WTC11 (cell line): ENCODE results near the gene PTPN2. TPM values are rescaled to one million over a fixed set of nuclear protein-coding genes. Genes with fewer than 3 reads are reported as not detected.

Experiments
- ATAC-seq: fragments of 200-7000 bp; cut with Tn5 transposase; 2 replicates; pipeline ENCODE4 v1.10.0; 2021; ENCODE audit warnings: mild to moderate bottlenecking, moderate library complexity
- Bru-seq: library from RNA; stranded (reverse); fragments of 400-500 nt; gene quantifications from one replicate; lab custom pipeline; 2021; lab: Mats Ljungman, UMichigan
- CTCF ChIA-PET: fragments of 300-600 bp; sonication (Branson Sonifier 250); formaldehyde crosslinking; loops from one replicate; lab custom pipeline; 2021; ENCODE audit warnings: antibody characterized with exemption; lab: Charles Lee
- POLR2A ChIA-PET: fragments of 350-600 bp; sonication (Branson Sonifier 250); formaldehyde crosslinking; loops from one replicate; lab custom pipeline; 2021; ENCODE audit warnings: antibody characterized with exemption; lab: Charles Lee
- DNase-seq: peaks from one replicate; pipeline ENCODE4 v3.0.0; 2021; ENCODE audit warnings: low spot score
- H3K27ac Mint-ChIP-seq: 2 replicates; pipeline ENCODE4 v1.8.0; 2021; ENCODE audit warnings: mixed read lengths
- H3K27me3 Mint-ChIP-seq: 2 replicates; pipeline ENCODE4 v1.8.0; 2021; ENCODE audit warnings: low read depth, mild to moderate bottlenecking, moderate library complexity, mixed read lengths
- H3K36me3 Mint-ChIP-seq: 2 replicates; pipeline ENCODE4 v1.8.0; 2021; ENCODE audit warnings: mixed read lengths
- H3K4me1 Mint-ChIP-seq: 2 replicates; pipeline ENCODE4 v1.8.0; 2022; ENCODE audit warnings: mixed read lengths
- H3K4me3 Mint-ChIP-seq: 2 replicates; pipeline ENCODE4 v1.8.0; 2021; ENCODE audit warnings: mild to moderate bottlenecking, moderate library complexity, mixed read lengths
- H3K9me3 Mint-ChIP-seq: 2 replicates; pipeline ENCODE4 v1.8.0; 2021; ENCODE audit warnings: mixed read lengths
- ESRRA ChIP-seq: sonication (generic); formaldehyde crosslinking; IDR thresholded peaks from 2 replicates; pipeline ENCODE4 v1.8.1; 2022; ENCODE audit warnings: mild to moderate bottlenecking, missing genetic modification reagents, borderline replicate concordance
- GABPB1 ChIP-seq: sonication (generic); formaldehyde crosslinking; IDR thresholded peaks from 2 replicates; pipeline ENCODE4 v1.8.1; 2023; ENCODE audit warnings: mild to moderate bottlenecking, missing genetic modification reagents
- HMGA2 ChIP-seq: fragments of 250-450 bp; sonication (Bioruptor Pico); IDR thresholded peaks from 2 replicates; pipeline ENCODE4 v1.4.0; 2021; ENCODE audit warnings: mild to moderate bottlenecking, moderate library complexity
- JAZF1 ChIP-seq: fragments of 250-450 bp; sonication (Bioruptor Pico); IDR thresholded peaks from 2 replicates; pipeline ENCODE4 v1.9.0; 2021; ENCODE audit warnings: moderate library complexity, mild to moderate bottlenecking, inconsistent platforms
- JUN ChIP-seq: sonication (generic); formaldehyde crosslinking; IDR thresholded peaks from 2 replicates; pipeline ENCODE4 v1.8.0; 2023; ENCODE audit warnings: mild to moderate bottlenecking, missing genetic modification reagents
- RELA ChIP-seq: sonication (generic); formaldehyde crosslinking; IDR thresholded peaks from 2 replicates; pipeline ENCODE4 v1.8.1; 2022; ENCODE audit warnings: missing genetic modification reagents, mild to moderate bottlenecking, borderline replicate concordance
- SMAD4 ChIP-seq: sonication (generic); formaldehyde crosslinking; IDR thresholded peaks from 2 replicates; pipeline ENCODE4 v1.8.0; 2022; ENCODE audit warnings: mild to moderate bottlenecking, missing genetic modification reagents
- SP1 ChIP-seq: sonication (generic); formaldehyde crosslinking; conservative IDR thresholded peaks from 2 replicates; pipeline ENCODE4 v1.8.1; 2022; ENCODE audit warnings: missing genetic modification reagents
- TEAD4 ChIP-seq: sonication (generic); formaldehyde crosslinking; IDR thresholded peaks from 2 replicates; pipeline ENCODE4 v1.8.0; 2022; ENCODE audit warnings: mild to moderate bottlenecking, missing genetic modification reagents
- ZNF138 ChIP-seq: sonication (generic); formaldehyde crosslinking; conservative IDR thresholded peaks from 2 replicates; pipeline ENCODE4 v1.8.1; 2022; ENCODE audit warnings: mild to moderate bottlenecking, moderate library complexity, missing genetic modification reagents
- ZNF232 ChIP-seq: sonication (generic); formaldehyde crosslinking; IDR thresholded peaks from 2 replicates; pipeline ENCODE4 v1.8.0; 2022; ENCODE audit warnings: mild to moderate bottlenecking, missing genetic modification reagents
- ZNF423 ChIP-seq: fragments of 250-450 bp; sonication (Bioruptor Pico); IDR thresholded peaks from 2 replicates; pipeline ENCODE4 v2.1.2; 2022; ENCODE audit warnings: mild to moderate bottlenecking, moderate library complexity
- long read RNA-seq, 3 experiments: library from RNA in 1 of 3; library from capped mRNA in 1 of 3; library from polyadenylated mRNA in 1 of 3; unstranded in 2 of 3; stranded (forward) in 1 of 3; transcript quantifications; one replicate each; pipeline ENCODE4 v2.0.0, GENCODE V29; 2021
- total RNA-seq: library from RNA; stranded (reverse); gene quantifications from 3 replicates; pipeline ENCODE4 v1.2.3, GENCODE V29; 2021
- TF ChIP-seq, protein P1 (sequence below): sonication (generic); formaldehyde crosslinking; IDR thresholded peaks from 2 replicates; pipeline ENCODE4 v1.8.1; 2023; ENCODE audit warnings: mild to moderate bottlenecking, missing genetic modification reagents
- TF ChIP-seq, protein P2 (sequence below): sonication (generic); formaldehyde crosslinking; IDR thresholded peaks from 2 replicates; pipeline ENCODE4 v1.8.1; 2022; ENCODE audit warnings: mild to moderate bottlenecking, moderate library complexity, missing genetic modification reagents
- TF ChIP-seq, protein P3 (sequence below): fragments of 250-450 bp; sonication (Bioruptor Pico); conservative IDR thresholded peaks from 2 replicates; pipeline ENCODE4 v1.9.0; 2021; ENCODE audit warnings: mild to moderate bottlenecking
- TF ChIP-seq, protein P4 (sequence below): fragments of 250-450 bp; sonication (Bioruptor Pico); IDR thresholded peaks from 2 replicates; pipeline ENCODE4 v1.9.0; 2021; ENCODE audit warnings: mild to moderate bottlenecking
- TF ChIP-seq, protein P5 (sequence below): fragments of 250-450 bp; sonication (Bioruptor Pico); IDR thresholded peaks from 2 replicates; pipeline ENCODE4 v1.9.0; 2021; ENCODE audit warnings: moderate library complexity, mild to moderate bottlenecking, inconsistent platforms, borderline replicate concordance
- TF ChIP-seq, protein P6 (sequence below): sonication (generic); formaldehyde crosslinking; IDR thresholded peaks from 2 replicates; pipeline ENCODE4 v1.8.1; 2022; ENCODE audit warnings: missing genetic modification reagents, borderline replicate concordance
- TF ChIP-seq, protein P7 (sequence below): fragments of 200-600 bp; IDR thresholded peaks from 2 replicates; pipeline ENCODE4 v1.8.0; 2022; ENCODE audit warnings: antibody characterized with exemption

Gene PTPN2
- total RNA-seq: 37.7 to 45.3 TPM (median 43.3 TPM) in 3 replicates
- percentile 78 among the genes with signal in this experiment for Bru-seq, nascent RNA
- long read RNA-seq, experiment 1, transcript PTPN2-209 (1 exons, 2,264 nt): minor isoform, 7 of 149 reads
- long read RNA-seq, experiment 1, transcript PTPN2-201 (9 exons, 3,467 nt): minor isoform, 35 of 149 reads
- long read RNA-seq, experiment 1, transcript PTPN2-202 (10 exons, 1,706 nt): major isoform, 78 of 149 reads
- long read RNA-seq, experiment 1, partial matches to known transcripts: 8 of 149 reads
- long read RNA-seq, experiment 1, other reads (novel, unspliced or antisense): 19 of 149 reads
- long read RNA-seq, experiment 2, transcript PTPN2-209 (1 exons, 2,264 nt): major isoform, 6 of 53 reads
- long read RNA-seq, experiment 2, partial matches to known transcripts: 17 of 53 reads
- long read RNA-seq, experiment 2, other reads (novel, unspliced or antisense): 30 of 53 reads
- long read RNA-seq, experiment 3, transcript PTPN2-201 (9 exons, 3,467 nt): minor isoform, 21 of 80 reads
- long read RNA-seq, experiment 3, transcript PTPN2-202 (10 exons, 1,706 nt): major isoform, 47 of 80 reads
- long read RNA-seq, experiment 3, partial matches to known transcripts: 2 of 80 reads
- long read RNA-seq, experiment 3, other reads (novel, unspliced or antisense): 10 of 80 reads

DNA sequence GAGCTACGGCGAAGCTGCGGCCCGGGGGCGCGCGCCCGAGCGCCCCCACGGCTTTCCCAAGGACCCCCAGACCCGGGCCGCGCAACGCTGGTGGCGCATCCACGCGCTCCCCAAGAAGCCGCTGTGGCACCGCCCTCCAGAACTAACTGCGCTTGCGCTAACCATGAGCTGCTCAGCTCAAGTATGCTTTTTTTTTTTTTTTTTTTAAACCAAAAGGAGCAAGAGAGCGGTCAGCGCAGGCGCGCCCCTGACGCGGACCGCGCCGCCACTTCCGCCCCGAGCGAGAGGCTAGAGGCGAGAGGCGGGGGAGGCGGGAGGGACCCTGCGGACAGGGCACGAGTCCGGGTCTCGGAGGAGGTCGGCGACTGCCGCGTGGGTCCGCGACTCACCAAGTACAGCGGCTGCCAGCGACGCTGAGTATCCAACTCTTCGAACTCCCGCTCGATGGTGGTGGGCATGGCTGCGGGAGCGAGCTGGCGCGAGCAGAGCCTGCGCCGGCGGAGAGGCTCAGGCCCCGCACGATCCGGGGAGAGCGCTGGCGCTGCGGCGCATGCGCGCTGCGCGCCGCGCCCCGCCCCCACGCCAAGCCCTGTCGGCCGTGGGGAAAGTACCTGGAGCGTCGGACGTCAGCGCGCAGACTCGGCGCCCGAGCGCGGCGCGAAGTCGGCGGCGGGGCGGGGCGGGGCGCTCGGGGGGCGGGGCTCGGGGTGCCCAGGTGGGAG, at the start of gene PTPN2:
Gene PTPN2, minus strand, starts transcription at position 554 of the 722 bp plus-strand sequence. Its CDS starts 96 bp downstream, at position 458.
- H3K27me3 Mint-ChIP-seq: peaks cover 2% of the 10 kb centered on the region; the same call in 1 of the 2 replicates
- peaks cover 7% of the 10 kb centered on the region; the same call in 1 of the 2 replicates for H3K9me3 Mint-ChIP-seq
- POLR2A ChIA-PET: interaction anchor here (0.6 to 1.7 kb wide), 16 partner anchors 17 to 444 kb away, joined by 3 to 20 read pairs (median 4); partner anchors contain the start of genes CEP76 and SEH1L
- H3K36me3 Mint-ChIP-seq: no peaks in the 10 kb centered on the region
- DNase-seq: peak; percentile 80
- H3K4me3 Mint-ChIP-seq: peak within 1 kb of the TSS; percentile 86
- peak; percentile 83 for ATAC-seq
- peaks cover 63% of the 10 kb centered on the region for H3K4me1 Mint-ChIP-seq
- peak within 1 kb of the TSS; percentile 83 for H3K27ac Mint-ChIP-seq
- CTCF ChIA-PET: interaction anchor here (0.6 to 3.3 kb wide), 12 partner anchors 22 to 556 kb away, joined by 3 to 30 read pairs (median 4); partner anchors contain the start of gene AFG3L2
- TF ChIP-seq, protein P1, sequence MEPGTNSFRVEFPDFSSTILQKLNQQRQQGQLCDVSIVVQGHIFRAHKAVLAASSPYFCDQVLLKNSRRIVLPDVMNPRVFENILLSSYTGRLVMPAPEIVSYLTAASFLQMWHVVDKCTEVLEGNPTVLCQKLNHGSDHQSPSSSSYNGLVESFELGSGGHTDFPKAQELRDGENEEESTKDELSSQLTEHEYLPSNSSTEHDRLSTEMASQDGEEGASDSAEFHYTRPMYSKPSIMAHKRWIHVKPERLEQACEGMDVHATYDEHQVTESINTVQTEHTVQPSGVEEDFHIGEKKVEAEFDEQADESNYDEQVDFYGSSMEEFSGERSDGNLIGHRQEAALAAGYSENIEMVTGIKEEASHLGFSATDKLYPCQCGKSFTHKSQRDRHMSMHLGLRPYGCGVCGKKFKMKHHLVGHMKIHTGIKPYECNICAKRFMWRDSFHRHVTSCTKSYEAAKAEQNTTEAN (CRISPR knock-in tag): no peak
- TF ChIP-seq ZNF232 (CRISPR knock-in tag): 0 out of 2 replicates have a peak, but pooled peaks have one; percentile 73
- TF ChIP-seq, protein P2, sequence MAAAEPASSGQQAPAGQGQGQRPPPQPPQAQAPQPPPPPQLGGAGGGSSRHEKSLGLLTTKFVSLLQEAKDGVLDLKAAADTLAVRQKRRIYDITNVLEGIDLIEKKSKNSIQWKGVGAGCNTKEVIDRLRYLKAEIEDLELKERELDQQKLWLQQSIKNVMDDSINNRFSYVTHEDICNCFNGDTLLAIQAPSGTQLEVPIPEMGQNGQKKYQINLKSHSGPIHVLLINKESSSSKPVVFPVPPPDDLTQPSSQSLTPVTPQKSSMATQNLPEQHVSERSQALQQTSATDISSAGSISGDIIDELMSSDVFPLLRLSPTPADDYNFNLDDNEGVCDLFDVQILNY (CRISPR knock-in tag): peak; percentile 80
- no peak for TF ChIP-seq ESRRA
- TF ChIP-seq TEAD4: no peak
- TF ChIP-seq RELA (CRISPR knock-in tag): 0 out of 2 replicates have a peak, but pooled peaks have one; percentile 49
- TF ChIP-seq JUN (CRISPR knock-in tag): no peak
- TF ChIP-seq, protein P3, sequence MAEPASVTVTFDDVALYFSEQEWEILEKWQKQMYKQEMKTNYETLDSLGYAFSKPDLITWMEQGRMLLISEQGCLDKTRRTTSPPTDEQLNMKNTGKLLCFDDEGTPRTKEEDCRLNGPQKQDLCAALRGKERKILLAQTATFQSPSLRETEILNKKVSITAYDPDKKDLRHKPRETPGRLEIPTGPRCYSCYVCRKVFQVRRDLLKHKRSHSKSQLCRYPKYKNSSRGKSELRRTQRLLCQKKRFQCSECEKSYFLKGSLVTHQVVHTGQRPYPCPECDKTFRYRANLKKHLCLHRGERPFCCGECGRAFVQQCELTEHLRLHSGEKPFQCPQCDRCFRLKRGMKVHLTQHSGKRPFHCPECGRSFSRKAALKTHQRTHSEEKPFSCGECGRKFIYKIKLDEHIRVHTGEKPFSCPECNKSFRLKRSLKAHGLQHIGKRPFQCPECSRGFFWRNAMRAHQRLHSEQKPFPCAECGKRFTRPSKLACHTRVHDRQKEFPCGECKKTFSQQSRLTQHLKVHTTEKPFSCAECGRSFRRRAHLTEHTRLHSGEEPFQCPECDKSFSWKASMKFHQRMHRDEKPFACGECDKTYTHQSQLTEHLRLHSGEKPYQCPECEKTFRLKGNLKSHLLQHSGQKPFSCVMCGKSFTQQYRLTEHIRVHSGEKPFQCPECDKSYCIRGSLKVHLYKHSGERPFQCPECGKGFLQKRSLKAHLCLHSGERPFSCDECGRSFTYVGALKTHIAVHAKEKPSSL: no peak
- TF ChIP-seq ZNF138 (CRISPR knock-in tag): no peak
- no peak for TF ChIP-seq JAZF1 (CRISPR knock-in tag)
- TF ChIP-seq, protein P4, sequence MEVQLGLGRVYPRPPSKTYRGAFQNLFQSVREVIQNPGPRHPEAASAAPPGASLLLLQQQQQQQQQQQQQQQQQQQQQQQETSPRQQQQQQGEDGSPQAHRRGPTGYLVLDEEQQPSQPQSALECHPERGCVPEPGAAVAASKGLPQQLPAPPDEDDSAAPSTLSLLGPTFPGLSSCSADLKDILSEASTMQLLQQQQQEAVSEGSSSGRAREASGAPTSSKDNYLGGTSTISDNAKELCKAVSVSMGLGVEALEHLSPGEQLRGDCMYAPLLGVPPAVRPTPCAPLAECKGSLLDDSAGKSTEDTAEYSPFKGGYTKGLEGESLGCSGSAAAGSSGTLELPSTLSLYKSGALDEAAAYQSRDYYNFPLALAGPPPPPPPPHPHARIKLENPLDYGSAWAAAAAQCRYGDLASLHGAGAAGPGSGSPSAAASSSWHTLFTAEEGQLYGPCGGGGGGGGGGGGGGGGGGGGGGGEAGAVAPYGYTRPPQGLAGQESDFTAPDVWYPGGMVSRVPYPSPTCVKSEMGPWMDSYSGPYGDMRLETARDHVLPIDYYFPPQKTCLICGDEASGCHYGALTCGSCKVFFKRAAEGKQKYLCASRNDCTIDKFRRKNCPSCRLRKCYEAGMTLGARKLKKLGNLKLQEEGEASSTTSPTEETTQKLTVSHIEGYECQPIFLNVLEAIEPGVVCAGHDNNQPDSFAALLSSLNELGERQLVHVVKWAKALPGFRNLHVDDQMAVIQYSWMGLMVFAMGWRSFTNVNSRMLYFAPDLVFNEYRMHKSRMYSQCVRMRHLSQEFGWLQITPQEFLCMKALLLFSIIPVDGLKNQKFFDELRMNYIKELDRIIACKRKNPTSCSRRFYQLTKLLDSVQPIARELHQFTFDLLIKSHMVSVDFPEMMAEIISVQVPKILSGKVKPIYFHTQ (CRISPR knock-in tag): no peak
- no peak for TF ChIP-seq ZNF423
- TF ChIP-seq, protein P5, sequence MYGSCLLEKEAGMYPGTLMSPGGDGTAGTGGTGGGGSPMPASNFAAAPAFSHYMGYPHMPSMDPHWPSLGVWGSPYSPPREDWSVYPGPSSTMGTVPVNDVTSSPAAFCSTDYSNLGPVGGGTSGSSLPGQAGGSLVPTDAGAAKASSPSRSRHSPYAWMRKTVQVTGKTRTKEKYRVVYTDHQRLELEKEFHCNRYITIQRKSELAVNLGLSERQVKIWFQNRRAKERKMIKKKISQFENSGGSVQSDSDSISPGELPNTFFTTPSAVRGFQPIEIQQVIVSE: no peak
- TF ChIP-seq SP1 (CRISPR knock-in tag): 0 out of 2 replicates have a peak, but pooled peaks have one; percentile 60
- TF ChIP-seq SMAD4 (CRISPR knock-in tag): no peak
- TF ChIP-seq, protein P6, sequence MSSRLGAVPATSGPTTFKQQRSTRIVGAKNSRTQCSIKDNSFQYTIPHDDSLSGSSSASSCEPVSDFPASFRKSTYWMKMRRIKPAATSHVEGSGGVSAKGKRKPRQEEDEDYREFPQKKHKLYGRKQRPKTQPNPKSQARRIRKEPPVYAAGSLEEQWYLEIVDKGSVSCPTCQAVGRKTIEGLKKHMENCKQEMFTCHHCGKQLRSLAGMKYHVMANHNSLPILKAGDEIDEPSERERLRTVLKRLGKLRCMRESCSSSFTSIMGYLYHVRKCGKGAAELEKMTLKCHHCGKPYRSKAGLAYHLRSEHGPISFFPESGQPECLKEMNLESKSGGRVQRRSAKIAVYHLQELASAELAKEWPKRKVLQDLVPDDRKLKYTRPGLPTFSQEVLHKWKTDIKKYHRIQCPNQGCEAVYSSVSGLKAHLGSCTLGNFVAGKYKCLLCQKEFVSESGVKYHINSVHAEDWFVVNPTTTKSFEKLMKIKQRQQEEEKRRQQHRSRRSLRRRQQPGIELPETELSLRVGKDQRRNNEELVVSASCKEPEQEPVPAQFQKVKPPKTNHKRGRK (CRISPR knock-in tag): no peak
- peak; percentile 64 for TF ChIP-seq GABPB1
- TF ChIP-seq HMGA2 (CRISPR knock-in tag): no peak
- TF ChIP-seq, protein P7, sequence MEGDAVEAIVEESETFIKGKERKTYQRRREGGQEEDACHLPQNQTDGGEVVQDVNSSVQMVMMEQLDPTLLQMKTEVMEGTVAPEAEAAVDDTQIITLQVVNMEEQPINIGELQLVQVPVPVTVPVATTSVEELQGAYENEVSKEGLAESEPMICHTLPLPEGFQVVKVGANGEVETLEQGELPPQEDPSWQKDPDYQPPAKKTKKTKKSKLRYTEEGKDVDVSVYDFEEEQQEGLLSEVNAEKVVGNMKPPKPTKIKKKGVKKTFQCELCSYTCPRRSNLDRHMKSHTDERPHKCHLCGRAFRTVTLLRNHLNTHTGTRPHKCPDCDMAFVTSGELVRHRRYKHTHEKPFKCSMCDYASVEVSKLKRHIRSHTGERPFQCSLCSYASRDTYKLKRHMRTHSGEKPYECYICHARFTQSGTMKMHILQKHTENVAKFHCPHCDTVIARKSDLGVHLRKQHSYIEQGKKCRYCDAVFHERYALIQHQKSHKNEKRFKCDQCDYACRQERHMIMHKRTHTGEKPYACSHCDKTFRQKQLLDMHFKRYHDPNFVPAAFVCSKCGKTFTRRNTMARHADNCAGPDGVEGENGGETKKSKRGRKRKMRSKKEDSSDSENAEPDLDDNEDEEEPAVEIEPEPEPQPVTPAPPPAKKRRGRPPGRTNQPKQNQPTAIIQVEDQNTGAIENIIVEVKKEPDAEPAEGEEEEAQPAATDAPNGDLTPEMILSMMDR: no peak
